ENCODE results near the gene PRELID3B. TPM values are rescaled to one million over a fixed set of nuclear protein-coding genes. Genes with fewer than 3 reads are reported as not detected.

Gene PRELID3B
- total RNA-seq, 4 donors from 2014 or later: 19.2 to 34.5 (median 23.1) TPM

GRCh38 chr20:59039233-59039632 lies 3.4 kb downstream of the PRELID3B start:
- WGBS, 2 donors: 81 to 87% methylated on average over 1 of the region's 1 CpG
- no peak for DNase-seq (ENCODE audit: low spot score in 2 of 2)
- H3K27me3 ChIP-seq: no peaks in the 10 kb centered on the region
- H3K4me1 ChIP-seq: peaks cover 2 to 47% (median 15%) of the 10 kb centered on the region in 4 donors
- TF ChIP-seq EP300 (IDR thresholded peaks at IDR 0.05) (no peak), CTCF (IDR thresholded peaks at IDR 0.05) (no peak), POLR2A (IDR thresholded peaks at IDR 0.05) (no peak)
- no peaks in the 10 kb centered on the region for H3K9me3 ChIP-seq
- no peak overlapping the region for H3K4me3 ChIP-seq
- peaks cover 0 to 43% (median 3%) of the 10 kb centered on the region in 3 donors for H3K36me3 ChIP-seq
- no peak overlapping the region for H3K27ac ChIP-seq

- TF ChIP-seq EP300 (IDR thresholded peaks at IDR 0.05): no peak
- TF ChIP-seq POLR2A (IDR thresholded peaks at IDR 0.05): no peak
- TF ChIP-seq CTCF (IDR thresholded peaks at IDR 0.05): no peak
- H3K27me3 ChIP-seq: no peaks in the 10 kb centered on the region
- H3K27ac ChIP-seq: no peak overlapping the region
- peaks cover 0 to 44% (median 3%) of the 10 kb centered on the region in 3 donors for H3K36me3 ChIP-seq
- no peaks in the 10 kb centered on the region for H3K9me3 ChIP-seq
- WGBS, 2 donors: 83 to 89% methylated on average over 12 of the region's 12 CpGs
- DNase-seq (ENCODE audit: low spot score in 2 of 2): no peak
- no peak overlapping the region for H3K4me3 ChIP-seq
- peaks cover 2 to 47% (median 12%) of the 10 kb centered on the region in 4 donors for H3K4me1 ChIP-seq
Measured at GRCh38 chr20:59037386-59037785, 5.2 kb downstream of the PRELID3B start.

- no peaks in the 10 kb centered on the region for H3K9me3 ChIP-seq
- H3K27me3 ChIP-seq: no peaks in the 10 kb centered on the region
- no peak overlapping the region for H3K4me3 ChIP-seq
- no peak for DNase-seq (ENCODE audit: low spot score in 2 of 2)
- peaks cover 0 to 44% (median 3%) of the 10 kb centered on the region in 3 donors for H3K36me3 ChIP-seq
- TF ChIP-seq CTCF (IDR thresholded peaks at IDR 0.05): no peak
- no peak for TF ChIP-seq EP300 (IDR thresholded peaks at IDR 0.05)
- no peak for TF ChIP-seq POLR2A (IDR thresholded peaks at IDR 0.05)
- 94 to 99% methylated on average over 3 of the region's 3 CpGs for WGBS, 2 donors
- no peak overlapping the region for H3K27ac ChIP-seq
- H3K4me1 ChIP-seq: peaks cover 2 to 43% (median 14%) of the 10 kb centered on the region in 4 donors
Measured at GRCh38 chr20:59035381-59035780, 7.2 kb downstream of the PRELID3B start.

- Histone ChIP-seq H3K4me3 (no peak overlapping the region), H3K27me3 (no peaks in the 10 kb centered on the region), H3K27ac (no peak overlapping the region), H3K4me1 (peaks cover 0 to 43% (median 30%) of the 10 kb centered on the region in 4 donors), H3K36me3 (peaks cover 0 to 55% (median 8%) of the 10 kb centered on the region in 3 donors), H3K9me3 (no peaks in the 10 kb centered on the region)
- 87% methylated on average over 2 of the region's 2 CpGs for WGBS, 2 donors
- no peak for DNase-seq (ENCODE audit: low spot score in 2 of 2)
- no peak for TF ChIP-seq POLR2A (IDR thresholded peaks at IDR 0.05)
- TF ChIP-seq CTCF (IDR thresholded peaks at IDR 0.05): no peak
- TF ChIP-seq EP300 (IDR thresholded peaks at IDR 0.05): no peak
Measured at GRCh38 chr20:59033616-59034165, 8.9 kb downstream of the PRELID3B start.

- peak overlapping the region in 2 of 4 donors; percentile 84 to 87 for H3K4me3 ChIP-seq
- TF ChIP-seq CTCF (IDR thresholded peaks at IDR 0.05): no peak
- TF ChIP-seq POLR2A (IDR thresholded peaks at IDR 0.05): no peak
- TF ChIP-seq EP300 (IDR thresholded peaks at IDR 0.05): no peak
- peaks cover 0 to 44% (median 34%) of the 10 kb centered on the region in 4 donors for H3K4me1 ChIP-seq
- WGBS, 2 donors: 94 to 100% methylated on average over 1 of the region's 1 CpG
- no peak for DNase-seq (ENCODE audit: low spot score in 2 of 2)
- H3K27me3 ChIP-seq: no peaks in the 10 kb centered on the region
- peaks cover 0 to 51% (median 8%) of the 10 kb centered on the region in 3 donors for H3K36me3 ChIP-seq
- H3K9me3 ChIP-seq: no peaks in the 10 kb centered on the region
- peak overlapping the region in 3 of 4 donors; percentile 75 to 91 (median 87) for H3K27ac ChIP-seq
Measured at GRCh38 chr20:59033093-59033492, 9.5 kb downstream of the PRELID3B start.
